HepG2 (cell line): ENCODE measurements around the gene CXADR. TPM values are rescaled to one million over a fixed set of nuclear protein-coding genes. Genes with fewer than 3 reads are reported as not detected.
A peak's percentile ranks its signal among the peaks of the same experiment; 100 is the strongest.

Experiments
- ATAC-seq: fragments of 200-7000 bp; cut with Tn5 transposase; 3 replicates; pipeline ENCODE4 v1.9.1; 2020; ENCODE audit warnings: mild to moderate bottlenecking, moderate library complexity
- BruUV-seq: library from RNA; stranded (reverse); fragments of 400-500 nt; replicated peaks from 2 replicates; lab custom pipeline; 2021; lab: Mats Ljungman, UMichigan
- CTCF ChIA-PET: fragments of 300-600 bp; formaldehyde crosslinking; extraction: SDS; loops from one replicate; lab custom pipeline; 2021; ENCODE audit warnings: low total read pairs, inconsistent platforms, low intra/inter-chr PET ratio; lab: Yijun Ruan, JAX
- POLR2A ChIA-PET: fragments of 350-600 bp; sonication (Branson Sonifier 250); formaldehyde crosslinking; loops from one replicate; lab custom pipeline; 2020; ENCODE audit warnings: antibody characterized with exemption, inconsistent platforms; lab: Yijun Ruan, JAX
- DNase-seq: peaks from one replicate; pipeline ENCODE4 v3.0.0-alpha.2; 2015; ENCODE audit warnings: low spot score
- FAIRE-seq: peaks from 3 replicates; lab custom pipeline; 2011; peaks lifted over from hg19 to GRCh38; lab: Jason Lieb, UNC
- H2AFZ ChIP-seq: one replicate; pipeline ENCODE4 v1.6.1; 2011; ENCODE audit warnings: low read length, inconsistent platforms
- H3K27ac ChIP-seq: fragments of 300-600 bp; 3 replicates; pipeline ENCODE4 v1.8.0; 2011; ENCODE audit warnings: mixed run types, mild to moderate bottlenecking, mixed read lengths, low read length, inconsistent platforms; ENCODE audit not compliant: insufficient read depth; ENCODE audit errors: extremely low read length
- H3K27me3 ChIP-seq, 2 experiments: fragments of 200-600 bp in 1 of 2; 2 replicates in 1 of 2; 3 replicates in 1 of 2; pipeline versions ENCODE4 v1.6.0 to v1.8.0; 2011; ENCODE audit warnings: low read length in 2 of 2, mild to moderate bottlenecking in 2 of 2, moderate library complexity in 2 of 2, inconsistent platforms in 1 of 2; ENCODE audit not compliant: insufficient read depth in 2 of 2, control insufficient read depth in 1 of 2
- H3K36me3 ChIP-seq, 2 experiments: fragments of 200-600 bp in 1 of 2; replicated peaks in 1 of 2; 2 replicates in 1 of 2; 3 replicates in 1 of 2; pipeline versions ENCODE4 v1.5.1 to v1.8.0; 2011; ENCODE audit warnings: low read length in 2 of 2, inconsistent platforms in 1 of 2; ENCODE audit not compliant: insufficient read depth in 2 of 2, control insufficient read depth in 1 of 2
- H3K4me1 ChIP-seq: 2 replicates; pipeline ENCODE4 v1.5.1; 2012; ENCODE audit warnings: low read length, inconsistent platforms; ENCODE audit not compliant: insufficient read depth
- H3K4me2 ChIP-seq: 2 replicates; pipeline ENCODE4 v1.6.0; 2011; ENCODE audit warnings: low read depth, low read length, inconsistent platforms
- H3K4me3 ChIP-seq, 3 experiments: fragments of 200-600 bp in 1 of 3; sonication (generic), shearing (Covaris generic) in 1 of 3; replicated peaks in 1 of 3; 2 replicates each; pipeline ENCODE4 v1.5.1; 2011 to 2016; ENCODE audit warnings: low read length in 3 of 3, inconsistent platforms in 2 of 3, low read depth in 2 of 3, mild to moderate bottlenecking in 2 of 3, control low read depth in 1 of 3, mixed read lengths in 1 of 3; ENCODE audit not compliant: insufficient read depth in 1 of 3
- H3K79me2 ChIP-seq: one replicate; pipeline ENCODE4 v1.6.1; 2011; ENCODE audit warnings: low read length, inconsistent platforms; ENCODE audit not compliant: insufficient read depth
- H3K9ac ChIP-seq: 2 replicates; pipeline ENCODE4 v1.6.0; 2011; ENCODE audit warnings: mild to moderate bottlenecking, low read depth, low read length, inconsistent platforms; ENCODE audit not compliant: insufficient read depth
- H3K9me3 ChIP-seq: 2 replicates; pipeline ENCODE4 v1.5.1; 2012; ENCODE audit warnings: mild to moderate bottlenecking, low read length
- H4K20me1 ChIP-seq: 2 replicates; pipeline ENCODE4 v1.6.0; 2011; ENCODE audit warnings: inconsistent platforms, mild to moderate bottlenecking, low read length, moderate library complexity; ENCODE audit not compliant: insufficient read depth
- BCL6 ChIP-seq: IDR thresholded peaks from 2 replicates; pipeline ENCODE4 v1.6.1; 2016; ENCODE audit warnings: missing genetic modification reagents, missing compliant biosample characterization
- HOXA3 ChIP-seq: sonication (generic); formaldehyde crosslinking; IDR thresholded peaks from 2 replicates; pipeline ENCODE4 v1.5.0; 2020; ENCODE audit warnings: missing genetic modification reagents
- KDM2A ChIP-seq: sonication (generic); formaldehyde crosslinking; IDR thresholded peaks from 2 replicates; pipeline ENCODE4 v1.4.0; 2020; ENCODE audit warnings: low read depth, missing genetic modification reagents, borderline replicate concordance
- MIER2 ChIP-seq: IDR thresholded peaks from 2 replicates; pipeline ENCODE4 v1.6.1; 2016; ENCODE audit warnings: missing biosample characterization, missing genetic modification reagents
- PCBP2 ChIP-seq: fragments of 200-400 bp; formaldehyde crosslinking; optimal IDR thresholded peaks from 2 replicates; pipeline ENCODE3; 2018; ENCODE audit warnings: low read length, low read depth; ENCODE audit not compliant: poor library complexity, severe bottlenecking
- RBM22 ChIP-seq: fragments of 200-400 bp; formaldehyde crosslinking; optimal IDR thresholded peaks from 2 replicates; pipeline ENCODE3; 2017; ENCODE audit warnings: mild to moderate bottlenecking, low read length, moderate library complexity
- RBM39 ChIP-seq: fragments of 200-400 bp; formaldehyde crosslinking; IDR thresholded peaks from one replicate; pipeline ENCODE4 v1.6.1; 2018; ENCODE audit warnings: antibody characterized with exemption, mild to moderate bottlenecking, low read depth, low read length; ENCODE audit not compliant: poor library complexity, severe bottlenecking
- RELA ChIP-seq: sonication (generic); formaldehyde crosslinking; IDR thresholded peaks from 2 replicates; pipeline ENCODE4 v1.4.0; 2020; ENCODE audit warnings: missing genetic modification reagents
- SOX6 ChIP-seq, 2 experiments: fragments of 450-650 bp in 1 of 2; sonication (generic) in 1 of 2; formaldehyde crosslinking in 1 of 2; IDR thresholded peaks; 2 replicates each; pipeline versions ENCODE4 v1.4.0 to v1.6.1; 2017 to 2020; ENCODE audit warnings: antibody characterized with exemption in 1 of 2, mild to moderate bottlenecking in 1 of 2, missing genetic modification reagents in 1 of 2
- SRSF1 ChIP-seq: fragments of 200-400 bp; formaldehyde crosslinking; optimal IDR thresholded peaks from 2 replicates; pipeline ENCODE3; 2017; ENCODE audit warnings: mild to moderate bottlenecking, low read depth, low read length, moderate library complexity
- TOPORS ChIP-seq: sonication (generic); formaldehyde crosslinking; IDR thresholded peaks from 2 replicates; pipeline ENCODE4 v1.8.0; 2023; ENCODE audit warnings: mild to moderate bottlenecking, missing genetic modification reagents
- ZBTB21 ChIP-seq: sonication (generic); formaldehyde crosslinking; IDR thresholded peaks from 2 replicates; pipeline ENCODE4 v1.4.0; 2020; ENCODE audit warnings: missing genetic modification reagents
- ZBTB7B ChIP-seq: sonication (generic); formaldehyde crosslinking; IDR thresholded peaks from 2 replicates; pipeline ENCODE4 v1.4.0; 2020; ENCODE audit warnings: missing genetic modification reagents
- ZEB1 ChIP-seq: IDR thresholded peaks from 2 replicates; pipeline ENCODE4 v1.6.1; 2012; ENCODE audit warnings: mild to moderate bottlenecking, low read depth, inconsistent platforms; ENCODE audit not compliant: insufficient replicate concordance
- ZFY ChIP-seq: sonication (generic); formaldehyde crosslinking; IDR thresholded peaks from 2 replicates; pipeline ENCODE4 v1.4.0; 2020; ENCODE audit warnings: missing genetic modification reagents
- ZNF205 ChIP-seq: IDR thresholded peaks from 2 replicates; pipeline ENCODE4 v1.6.1; 2018; ENCODE audit warnings: missing biosample characterization, missing genetic modification reagents
- ZNF484 ChIP-seq: sonication (generic); formaldehyde crosslinking; IDR thresholded peaks from 2 replicates; pipeline ENCODE4 v1.5.1; 2020; ENCODE audit warnings: mild to moderate bottlenecking, low read depth, missing genetic modification reagents, borderline replicate concordance
- ZNF550 ChIP-seq: sonication (generic); formaldehyde crosslinking; IDR thresholded peaks from 2 replicates; pipeline ENCODE4 v1.4.0; 2020; ENCODE audit warnings: mild to moderate bottlenecking, missing genetic modification reagents, borderline replicate concordance
- ZNF772 ChIP-seq: sonication (generic); formaldehyde crosslinking; IDR thresholded peaks from 2 replicates; pipeline ENCODE4 v1.5.0; 2020; ENCODE audit warnings: mild to moderate bottlenecking, missing genetic modification reagents
- ZNF781 ChIP-seq: sonication (generic); formaldehyde crosslinking; IDR thresholded peaks from 2 replicates; pipeline ENCODE4 v1.5.1; 2020; ENCODE audit warnings: borderline replicate concordance, mild to moderate bottlenecking, missing genetic modification reagents; ENCODE audit errors: not compliant biosample characterization
- ZSCAN25 ChIP-seq: sonication (generic); formaldehyde crosslinking; IDR thresholded peaks from 2 replicates; pipeline ENCODE4 v1.8.0; 2022; ENCODE audit warnings: mild to moderate bottlenecking, missing genetic modification reagents
- WGBS: methylation state at CpG from one replicate; pipeline ENCODE4 v1.1.6; 2017; ENCODE audit warnings: low lambda C conversion rate; 5-methylcytosine and 5-hydroxymethylcytosine counted together
- in situ Hi-C: cut with HindIII; loops from 2 replicates; pipeline ENCODE4 v1.10.0; 2017; ENCODE audit warnings: low pct_unique_long_range_greater_than_20kb; ENCODE audit not compliant: extremely low pct_ligation_motif_present
- intact Hi-C: fragments of 100-400 bp; cut with micrococcal nuclease; formaldehyde crosslinking; loops from one replicate; pipeline ENCODE4 v1.10.0; 2022; ENCODE audit not compliant: unreplicated experiment
- polyA plus RNA-seq, 8 experiments: library from polyadenylated mRNA; depleted of rRNA in 3 of 8; stranded (reverse) in 7 of 8; unstranded in 1 of 8; fragments of >200 nt; fragmentation: Illumina TruSeq in 4 of 8; extraction: Trizol in 4 of 8; gene quantifications; 2 replicates each; pipeline versions ENCODE4 v1.2.1 to v1.2.3, GENCODE V29; 2011 to 2016; ENCODE audit warnings: low read depth in 4 of 8, missing spikeins in 1 of 8, mixed read lengths in 1 of 8; ENCODE audit not compliant: insufficient read depth in 1 of 8
- total RNA-seq, 5 experiments: library from RNA; depleted of rRNA; stranded (reverse); fragments of >200 nt; fragmentation: Illumina TruSeq; extraction: Trizol; gene quantifications; 2 replicates each; pipeline ENCODE4 v1.2.3, GENCODE V29; 2016; ENCODE audit warnings: low read depth in 1 of 5
- TF ChIP-seq, protein P1 (sequence below): sonication (generic); formaldehyde crosslinking; IDR thresholded peaks from 2 replicates; pipeline ENCODE4 v1.4.0; 2020; ENCODE audit warnings: mild to moderate bottlenecking, missing genetic modification reagents
- TF ChIP-seq, protein P2 (sequence below): sonication (generic); formaldehyde crosslinking; IDR thresholded peaks from 2 replicates; pipeline ENCODE4 v1.8.1; 2023; ENCODE audit warnings: mild to moderate bottlenecking, missing genetic modification reagents

Gene CXADR
- total and polyA plus RNA-seq, 2 of the 13 experiments (the other 11 are each of a cell fraction or from before 2014, with no cell fraction given): 86.8 to 110 TPM

DNA sequence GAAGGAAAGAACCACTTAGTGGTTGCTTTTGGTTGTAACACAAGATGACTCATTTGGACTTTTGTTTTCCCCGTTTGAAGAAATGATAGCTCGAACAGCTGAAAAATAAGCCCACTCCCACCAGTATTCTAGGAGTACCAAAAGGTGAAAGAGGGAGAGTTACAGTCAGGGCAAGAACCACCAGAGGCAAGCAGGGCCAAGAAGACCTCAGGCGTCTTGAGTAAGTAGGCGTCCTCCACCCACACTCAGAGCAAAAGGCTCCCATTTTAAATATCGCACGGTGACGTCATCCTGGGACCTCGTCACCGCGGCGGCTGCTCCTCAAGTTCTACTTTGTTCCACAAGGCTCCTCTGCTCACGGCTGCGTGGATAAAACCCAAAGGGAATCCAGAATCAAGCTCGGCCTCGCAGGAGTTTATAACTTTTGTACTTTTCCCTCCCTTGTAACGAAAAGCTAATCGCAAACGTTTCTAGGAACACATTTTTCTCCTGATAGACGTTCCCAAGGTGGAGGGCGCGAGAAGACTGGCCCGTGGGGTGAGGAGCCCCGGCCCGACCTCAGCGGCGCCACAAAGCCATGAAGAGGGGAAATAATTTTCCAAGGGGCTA, 98.7 kb downstream of the CXADR start (continued):
- TF ChIP-seq HOXA3 (peak; percentile 85), ZNF205 (CRISPR knock-in tag) (no peak), ZNF772 (0 out of 2 replicates have a peak, but pooled peaks have one; percentile 17), SRSF1 (peak; percentile 21), ZNF550 (CRISPR knock-in tag) (no peak), ZNF781 (CRISPR knock-in tag) (no peak), ZBTB21 (CRISPR knock-in tag) (peak; percentile 80), ZNF484 (CRISPR knock-in tag) (no peak), ZEB1 (no peak), ZSCAN25 (CRISPR knock-in tag) (no peak), BCL6 (CRISPR knock-in tag) (no peak), ZBTB7B (peak; percentile 21; the same call in 1 of the 2 replicates), MIER2 (CRISPR knock-in tag) (no peak)
- TF ChIP-seq, protein P1, sequence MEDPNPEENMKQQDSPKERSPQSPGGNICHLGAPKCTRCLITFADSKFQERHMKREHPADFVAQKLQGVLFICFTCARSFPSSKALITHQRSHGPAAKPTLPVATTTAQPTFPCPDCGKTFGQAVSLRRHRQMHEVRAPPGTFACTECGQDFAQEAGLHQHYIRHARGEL: 0 out of 2 replicates have a peak, but pooled peaks have one; percentile 24

- Histone ChIP-seq H3K79me2 (peaks cover 47% of the 10 kb centered on the region), H2AFZ (no peak overlapping the region), H3K4me3 (peak overlapping the region; percentile 82 to 90 (median 85)), H3K9ac (peak overlapping the region; percentile 86), H3K4me1 (peaks cover 43% of the 10 kb centered on the region), H3K27me3 (no peaks in the 10 kb centered on the region; a peak in 1 of 5 replicates), H3K27ac (peak overlapping the region; percentile 73), H3K36me3 (peaks cover 0 to 10% of the 10 kb centered on the region in 2 experiments; a peak in 3 of 5 replicates), H4K20me1 (no peaks in the 10 kb centered on the region), H3K9me3 (no peaks in the 10 kb centered on the region), H3K4me2 (peak overlapping the region; percentile 89)
- POLR2A ChIA-PET: no interaction called here
- no peak for DNase-seq
- CTCF ChIA-PET: no interaction called here
- peak; percentile 32 for ATAC-seq
- intact Hi-C loops: loop anchor here (10.0 kb wide), 1 partner anchor 203 kb away; the partner anchor contains the start of gene C21orf91
- 0% methylated on average over 10 of the region's 50 CpGs for WGBS
- BruUV-seq: TSS peak; percentile 92
- no peak for FAIRE-seq
- in situ Hi-C loops: no loop called here
- no peak for TF ChIP-seq SOX6 (IDR thresholded peaks at IDR 0.05)
- peak; percentile 5; the same call in 1 of the 2 replicates for TF ChIP-seq SOX6 (CRISPR knock-in tag; IDR thresholded peaks at IDR 0.05)
- 0 out of 2 replicates have a peak, but pooled peaks have one; percentile 4 for TF ChIP-seq TOPORS (CRISPR knock-in tag)
- no peak for TF ChIP-seq PCBP2
- TF ChIP-seq, protein P2, sequence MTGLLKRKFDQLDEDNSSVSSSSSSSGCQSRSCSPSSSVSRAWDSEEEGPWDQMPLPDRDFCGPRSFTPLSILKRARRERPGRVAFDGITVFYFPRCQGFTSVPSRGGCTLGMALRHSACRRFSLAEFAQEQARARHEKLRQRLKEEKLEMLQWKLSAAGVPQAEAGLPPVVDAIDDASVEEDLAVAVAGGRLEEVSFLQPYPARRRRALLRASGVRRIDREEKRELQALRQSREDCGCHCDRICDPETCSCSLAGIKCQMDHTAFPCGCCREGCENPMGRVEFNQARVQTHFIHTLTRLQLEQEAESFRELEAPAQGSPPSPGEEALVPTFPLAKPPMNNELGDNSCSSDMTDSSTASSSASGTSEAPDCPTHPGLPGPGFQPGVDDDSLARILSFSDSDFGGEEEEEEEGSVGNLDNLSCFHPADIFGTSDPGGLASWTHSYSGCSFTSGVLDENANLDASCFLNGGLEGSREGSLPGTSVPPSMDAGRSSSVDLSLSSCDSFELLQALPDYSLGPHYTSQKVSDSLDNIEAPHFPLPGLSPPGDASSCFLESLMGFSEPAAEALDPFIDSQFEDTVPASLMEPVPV (CRISPR knock-in tag): no peak
- TF ChIP-seq KDM2A (CRISPR knock-in tag): peak; percentile 84
- TF ChIP-seq RBM39: peak; percentile 60
- peak; percentile 95 for TF ChIP-seq RELA (CRISPR knock-in tag)
- TF ChIP-seq RBM22: no peak
- TF ChIP-seq ZFY: peak; percentile 9; the same call in 1 of the 2 replicates
These were observed 99.3 kb downstream of the CXADR start for GRCh38 chr21:17612023-17612564.
